Fibroblast of lung (primary cell): ENCODE measurements around the gene NHLRC2. TPM values are rescaled to one million over a fixed set of nuclear protein-coding genes. Genes with fewer than 3 reads are reported as not detected.

ENCODE experiments used
- DNase-seq, 2 donors: peaks; one replicate each; pipeline versions ENCODE4 v3.0.0 to v3.0.0-alpha.2; 2010; ENCODE audit warnings: low read depth in 2 of 2
- H2AFZ ChIP-seq: 2 replicates; pipeline ENCODE4 v1.5.1; 2012; ENCODE audit warnings: low read length, control low read depth, inconsistent platforms
- H3K27ac ChIP-seq: 2 replicates; pipeline ENCODE4 v1.5.1; 2011; ENCODE audit warnings: low read length, control low read depth; ENCODE audit not compliant: insufficient read depth
- H3K27me3 ChIP-seq: 2 replicates; pipeline ENCODE4 v1.5.1; 2011; ENCODE audit warnings: mild to moderate bottlenecking, low read length; ENCODE audit not compliant: control insufficient read depth, insufficient read depth
- H3K36me3 ChIP-seq: 2 replicates; pipeline ENCODE4 v1.5.1; 2011; ENCODE audit warnings: low read length; ENCODE audit not compliant: control insufficient read depth, insufficient read depth
- H3K4me1 ChIP-seq: 2 replicates; pipeline ENCODE4 v1.5.1; 2011; ENCODE audit warnings: low read length; ENCODE audit not compliant: control insufficient read depth, insufficient read depth; ENCODE audit errors: extremely low read depth
- H3K4me2 ChIP-seq: 2 replicates; pipeline ENCODE4 v1.5.1; 2011; ENCODE audit warnings: low read length, control low read depth; ENCODE audit not compliant: insufficient read depth; ENCODE audit errors: extremely low read depth
- H3K4me3 ChIP-seq, 4 experiments: fragments of 200-600 bp in 1 of 4; sonication (generic) in 1 of 4; replicated peaks in 1 of 4; 2 replicates each; pipeline ENCODE4 v1.5.1; 2011 to 2016; ENCODE audit warnings: low read length in 4 of 4, low read depth in 3 of 4, mild to moderate bottlenecking in 3 of 4, control low read depth in 2 of 4, inconsistent platforms in 1 of 4, mixed read lengths in 1 of 4; ENCODE audit not compliant: insufficient read depth in 1 of 4; ENCODE audit errors: control extremely low read depth in 1 of 4
- H3K79me2 ChIP-seq: 2 replicates; pipeline ENCODE4 v1.5.1; 2012; ENCODE audit warnings: mild to moderate bottlenecking, low read length, inconsistent platforms; ENCODE audit not compliant: control insufficient read depth, insufficient read depth
- H3K9ac ChIP-seq: 2 replicates; pipeline ENCODE4 v1.5.1; 2011; ENCODE audit warnings: mild to moderate bottlenecking, low read length, control low read depth; ENCODE audit not compliant: insufficient read depth
- H3K9me3 ChIP-seq: 2 replicates; pipeline ENCODE4 v1.5.1; 2012; ENCODE audit warnings: low read depth, low read length; ENCODE audit not compliant: control insufficient read depth, insufficient read depth
- H4K20me1 ChIP-seq: 2 replicates; pipeline ENCODE4 v1.5.1; 2011; ENCODE audit warnings: low read length; ENCODE audit not compliant: control insufficient read depth, insufficient read depth; ENCODE audit errors: extremely low read depth
- CTCF ChIP-seq, 2 donors: IDR thresholded peaks in 1 of 2; conservative IDR thresholded peaks in 1 of 2; 1 replicate in 1 of 2; 2 replicates in 1 of 2; pipeline ENCODE4 v1.5.1; 2011 to 2012; ENCODE audit warnings: low read length in 2 of 2, control low read depth in 1 of 2, inconsistent platforms in 1 of 2, low read depth in 1 of 2, mild to moderate bottlenecking in 1 of 2
- EZH2 ChIP-seq: IDR thresholded peaks from 2 replicates; pipeline ENCODE4 v1.5.1; 2012; ENCODE audit warnings: low read length, control low read depth, mild to moderate bottlenecking; ENCODE audit errors: missing control alignments
- polyA plus RNA-seq, 2 donors: library from polyadenylated mRNA; depleted of rRNA in 1 of 2; stranded (reverse) in 1 of 2; unstranded in 1 of 2; fragments of >200 nt; gene quantifications; 2 replicates each; pipeline ENCODE4 v1.2.1, GENCODE V29; 2011 to 2012; ENCODE audit warnings: missing spikeins in 1 of 2
- total RNA-seq: library from RNA; depleted of rRNA; stranded (reverse); fragments of >200 nt; gene quantifications from 2 replicates; pipeline ENCODE4 v1.2.1, GENCODE V29; 2014

Gene NHLRC2
- total and polyA plus RNA-seq, 2 donors (not counting 1 experiment from before 2014, with no cell fraction given), result 10.1 to 11.9 TPM

- Histone ChIP-seq H3K79me2 (no peaks in the 10 kb centered on the region), H3K27me3 (no peaks in the 10 kb centered on the region), H3K4me1 (no peaks in the 10 kb centered on the region), H3K9ac (no peak overlapping the region), H3K4me3 (no peak overlapping the region), H3K9me3 (no peaks in the 10 kb centered on the region), H3K4me2 (no peak overlapping the region), H3K36me3 (no peaks in the 10 kb centered on the region), H4K20me1 (no peaks in the 10 kb centered on the region), H2AFZ (no peak overlapping the region), H3K27ac (no peak overlapping the region)
- TF ChIP-seq EZH2 (no peak), CTCF (conservative IDR thresholded peaks at IDR 0.05 in 1 of 2, IDR thresholded peaks at IDR 0.05 in 1 of 2; ENCODE audit: low read depth in 1 of 2, low read length in 2 of 2) (no peak)
- no peak for DNase-seq
These were observed 10.4 kb upstream of the NHLRC2 start for GRCh38 chr10:113843972-113844485.

GRCh38 chr10:113846036-113846435, 8.4 kb upstream of the NHLRC2 start:
- TF ChIP-seq CTCF (conservative IDR thresholded peaks at IDR 0.05 in 1 of 2, IDR thresholded peaks at IDR 0.05 in 1 of 2; ENCODE audit: low read depth in 1 of 2, low read length in 2 of 2), result no peak
- TF ChIP-seq EZH2, result no peak
- Histone ChIP-seq H3K4me2 (no peak overlapping the region), H3K79me2 (no peaks in the 10 kb centered on the region), H3K4me3 (no peak overlapping the region), H3K9ac (no peak overlapping the region), H3K27me3 (no peaks in the 10 kb centered on the region), H3K9me3 (no peaks in the 10 kb centered on the region), H3K4me1 (no peaks in the 10 kb centered on the region), H3K27ac (no peak overlapping the region), H4K20me1 (no peaks in the 10 kb centered on the region), H2AFZ (no peak overlapping the region), H3K36me3 (no peaks in the 10 kb centered on the region)
- DNase-seq, result no peak

- no peaks in the 10 kb centered on the region for H3K36me3 ChIP-seq
These were observed 5.2 kb upstream of the NHLRC2 start for GRCh38 chr10:113849140-113849803.

More at GRCh38 chr10:113849140-113849803, 5.2 kb upstream of the NHLRC2 start:
- DNase-seq, result no peak
- no peak overlapping the region for H3K4me2 ChIP-seq
- H3K79me2 ChIP-seq, result no peaks in the 10 kb centered on the region
- H4K20me1 ChIP-seq, result no peaks in the 10 kb centered on the region
- no peak overlapping the region for H3K9ac ChIP-seq
- no peak overlapping the region for H3K4me3 ChIP-seq
- no peak for TF ChIP-seq CTCF (conservative IDR thresholded peaks at IDR 0.05 in 1 of 2, IDR thresholded peaks at IDR 0.05 in 1 of 2; ENCODE audit: low read depth in 1 of 2, low read length in 2 of 2)
- no peaks in the 10 kb centered on the region for H3K9me3 ChIP-seq
- no peaks in the 10 kb centered on the region for H3K27me3 ChIP-seq
- H2AFZ ChIP-seq, result no peak overlapping the region
- no peaks in the 10 kb centered on the region for H3K4me1 ChIP-seq
- no peak overlapping the region for H3K27ac ChIP-seq
